Measurements from ENCODE around the gene CCR9. TPM values are rescaled to one million over a fixed set of nuclear protein-coding genes. Genes with fewer than 3 reads are reported as not detected.

Gene CCR9
- total RNA-seq, 1 experiment from 2014 or later = not detected

- no peak for DNase-seq (ENCODE audit: low spot score)
These were observed 66.1 kb downstream of the CCR9 start for GRCh38 chr3:45952456-45952855.

Small RNA genes within 50 kb of the gene (small RNA-seq; reads per million reads assigned to genes)
- gene RF00019 = not detected

Other genes with a start within 250 kb of the CCR9 start
- gene SACM1L, start 197.1 kb upstream of the CCR9 start, total RNA-seq (2014; rRNA removed; shearing (Covaris generic)) = 8.5 and 11.6 TPM in 2 replicates
- 8.0 and 8.3 TPM in 2 replicates for gene SLC6A20, start 90.0 kb upstream of the CCR9 start, total RNA-seq (2014; rRNA removed; shearing (Covaris generic))
- 3.2 and 6.4 TPM in 2 replicates for gene LZTFL1, start 44.4 kb upstream of the CCR9 start, total RNA-seq (2014; rRNA removed; shearing (Covaris generic))
- not detected in 2 replicates for gene CXCR6, start 56.9 kb downstream of the CCR9 start, total RNA-seq (2014; rRNA removed; shearing (Covaris generic))
- gene FYCO1, start 109.3 kb downstream of the CCR9 start, total RNA-seq (2014; rRNA removed; shearing (Covaris generic)) = 8.5 and 9.7 TPM in 2 replicates
- not detected in 2 replicates for gene XCR1, start 140.9 kb downstream of the CCR9 start, total RNA-seq (2014; rRNA removed; shearing (Covaris generic))

All from HT-29 (cell line).